ENCODE results near the gene GGN. TPM values are rescaled to one million over a fixed set of nuclear protein-coding genes. Genes with fewer than 3 reads are reported as not detected.
"Not testable (repeated sequence)": the region's sequence is repeated elsewhere in the genome, so short reads cannot be mapped to it uniquely, and the experiment has no call there.

Gene GGN
- total RNA-seq, 1 donor from 2014 or later = 1.0 TPM

GRCh38 chr19:38362946-38363688 is 24.7 kb downstream of the GGN start:
- DNase-seq (ENCODE audit: low spot score) = not testable (repeated sequence)

DNA sequence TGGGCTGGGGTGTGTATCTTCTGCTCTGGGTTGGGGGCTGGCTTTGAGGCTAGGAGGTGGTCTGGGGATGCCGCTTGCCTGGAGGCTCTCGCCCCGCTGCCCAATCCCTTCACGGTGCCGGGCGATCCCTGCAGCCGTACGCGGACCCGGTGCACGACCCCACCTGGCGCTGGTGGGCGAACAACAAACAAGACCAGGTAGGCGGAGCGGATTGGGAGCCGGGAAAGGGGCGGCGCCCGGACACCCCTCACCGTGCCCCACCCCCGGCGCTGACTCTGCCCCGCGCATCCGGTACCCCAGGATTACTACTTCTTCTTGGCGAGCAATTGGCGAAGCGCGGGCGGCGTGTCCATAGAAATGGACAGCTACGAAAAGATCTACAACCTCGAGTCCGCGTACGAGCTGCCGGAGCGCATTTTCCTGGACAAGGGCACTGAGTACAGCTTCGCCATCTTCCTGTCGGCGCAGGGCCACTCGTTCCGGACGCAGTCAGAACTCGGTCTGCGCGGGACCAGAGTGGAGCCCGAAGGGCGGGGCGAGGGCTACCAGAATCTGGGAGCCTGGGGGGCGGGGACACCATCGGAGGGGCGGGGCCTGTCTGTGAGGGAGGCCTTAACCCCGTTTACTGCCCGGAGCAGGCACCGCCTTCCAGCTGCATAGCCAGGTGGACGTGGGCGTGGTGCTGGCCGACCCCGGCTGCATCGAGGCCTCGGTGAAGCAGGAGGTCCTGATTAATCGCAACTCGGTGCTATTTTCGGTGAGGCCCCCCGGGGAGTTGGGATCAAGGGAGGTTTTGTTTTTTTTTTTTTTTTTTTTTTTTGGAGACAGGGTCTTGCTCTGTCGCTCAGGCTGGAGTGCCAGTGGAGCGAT is 25.5 kb downstream of the GGN start:
- DNase-seq (ENCODE audit: low spot score) = peak; percentile 91

GRCh38 chr19:38361633-38362075 is 26.2 kb downstream of the GGN start:
- peak; percentile 91 for DNase-seq (ENCODE audit: low spot score)

DNA sequence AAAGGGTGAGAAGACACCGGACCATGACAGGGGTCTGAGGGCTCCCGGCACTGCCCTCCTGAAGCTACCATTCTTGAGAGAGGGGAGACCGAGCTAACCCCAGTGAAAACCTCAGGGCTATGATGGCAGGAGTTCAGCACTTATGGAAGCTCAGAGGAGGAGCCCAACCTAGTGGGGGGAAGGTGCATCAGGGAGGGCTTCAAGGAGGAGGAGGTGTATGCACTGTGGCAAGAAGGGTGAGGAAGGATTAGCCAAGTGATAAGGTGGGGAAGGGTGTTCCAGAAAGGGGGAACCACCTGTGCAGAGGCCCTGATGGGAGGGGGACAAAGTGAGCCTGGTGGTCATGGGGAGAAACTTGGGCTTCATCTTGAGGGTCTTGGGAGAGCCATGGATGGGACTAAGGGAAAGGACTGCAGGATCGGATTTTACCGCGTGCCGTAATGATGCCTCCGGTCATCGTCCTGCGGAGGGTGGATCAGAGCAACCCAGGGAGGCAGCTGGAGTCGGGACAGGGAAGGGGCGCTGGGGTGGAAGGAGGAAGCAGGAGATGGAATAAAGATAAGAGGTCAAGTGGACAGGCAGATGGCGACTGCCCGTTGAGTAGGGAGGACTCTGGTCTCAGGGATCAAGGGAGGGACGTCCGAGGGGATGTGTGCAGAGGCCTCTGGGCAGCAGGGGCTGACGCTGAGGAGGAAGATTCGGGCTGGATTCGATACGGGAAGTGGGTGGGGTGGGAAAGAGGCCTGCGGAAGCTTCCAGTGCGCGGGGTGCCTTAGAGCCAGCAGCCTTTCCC is 26.8 kb downstream of the GGN start:
- DNase-seq (ENCODE audit: low spot score) = no peak

DNA sequence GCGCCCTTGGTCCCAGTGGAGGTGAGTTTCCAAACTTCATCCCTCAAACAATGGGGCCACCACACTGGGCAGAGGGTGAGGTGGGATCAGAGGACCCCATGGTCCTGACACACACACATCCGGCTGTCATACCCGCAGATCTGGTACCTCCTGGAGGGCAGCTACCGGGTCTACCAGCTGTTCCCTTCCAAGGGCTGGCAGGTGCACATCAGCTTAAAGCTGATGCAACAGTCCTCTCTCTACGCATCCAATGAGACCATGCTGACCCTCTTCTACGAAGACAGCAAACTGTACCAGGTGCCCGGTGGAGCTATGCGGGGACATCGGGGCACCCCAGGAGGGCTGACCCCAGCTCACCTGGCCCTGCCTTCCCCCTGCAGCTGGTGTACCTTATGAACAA is 27.5 kb downstream of the GGN start:
- DNase-seq (ENCODE audit: low spot score) = no peak

GRCh38 chr19:38359242-38360021 is 28.4 kb downstream of the GGN start:
- no peak for DNase-seq (ENCODE audit: low spot score)

- DNase-seq (ENCODE audit: low spot score) = no peak
These were observed 29.8 kb downstream of the GGN start for GRCh38 chr19:38358071-38358470.

DNA sequence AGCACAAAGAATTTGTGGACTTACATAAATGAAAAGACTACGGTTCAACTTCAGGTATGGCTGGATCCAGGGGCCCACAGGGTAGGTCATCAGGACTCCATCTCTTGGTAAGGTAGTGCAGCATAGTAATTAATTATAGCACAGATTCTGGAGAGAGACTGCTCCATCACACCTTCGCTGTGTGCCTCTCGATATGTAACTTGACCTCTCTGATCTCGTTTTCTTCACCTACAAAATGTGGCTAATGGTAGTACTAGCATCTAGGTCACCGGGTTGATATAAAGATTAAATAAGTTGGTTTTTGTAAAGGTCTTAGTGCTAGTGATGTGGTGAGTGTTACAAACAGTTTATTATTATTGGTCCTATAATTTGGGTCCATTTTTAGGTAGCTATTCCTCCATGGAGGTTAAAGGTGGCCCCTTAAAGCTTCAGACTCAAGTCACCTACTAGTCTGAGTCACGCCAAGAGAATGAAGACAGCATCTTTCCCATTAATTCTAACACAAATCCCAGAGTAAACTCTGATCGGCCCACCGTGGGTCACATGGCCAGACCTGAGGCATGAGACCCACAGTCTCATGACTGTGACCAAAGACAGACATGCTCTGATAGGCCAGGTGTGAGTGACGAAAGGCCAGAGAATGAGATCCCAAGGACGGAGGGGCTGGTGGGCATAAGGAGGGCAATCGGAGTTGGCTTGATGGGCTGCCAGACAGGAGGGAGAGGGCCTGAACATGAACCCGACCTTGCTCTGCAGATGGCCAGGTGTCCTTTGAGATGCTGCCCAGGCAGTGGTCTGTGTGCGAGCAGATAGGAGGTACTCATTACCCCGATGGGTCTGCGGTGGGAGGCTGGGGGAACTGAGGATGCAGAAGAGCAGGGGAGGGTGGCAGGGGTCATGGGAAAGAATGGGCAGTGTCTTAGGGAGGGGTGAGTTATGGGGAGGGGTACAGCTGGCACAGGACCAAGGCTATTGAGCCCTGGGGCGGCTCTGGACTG is 31.8 kb downstream of the GGN start:
- no peak for DNase-seq (ENCODE audit: low spot score)

DNA sequence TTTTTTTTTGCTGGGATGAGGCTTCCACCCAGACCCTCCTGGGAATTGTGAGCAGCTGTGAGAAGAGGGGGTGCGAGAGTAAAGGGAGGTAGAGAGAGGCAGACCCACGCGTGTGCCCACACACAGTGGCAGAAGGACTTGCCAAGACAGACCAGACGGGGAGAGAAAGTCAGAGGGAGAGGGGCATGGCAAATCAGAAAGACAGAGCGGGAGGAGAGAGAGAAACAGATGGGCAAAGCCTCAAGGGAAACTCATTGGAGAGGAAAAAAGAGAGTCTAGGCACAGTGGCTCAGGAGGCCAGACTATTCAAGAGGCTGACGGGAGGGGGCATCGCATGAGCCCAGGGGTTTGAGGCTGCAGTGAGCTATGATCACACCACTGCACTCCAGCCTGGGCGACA is 35.2 kb downstream of the GGN start:
- DNase-seq (ENCODE audit: low spot score) = no peak

DNA sequence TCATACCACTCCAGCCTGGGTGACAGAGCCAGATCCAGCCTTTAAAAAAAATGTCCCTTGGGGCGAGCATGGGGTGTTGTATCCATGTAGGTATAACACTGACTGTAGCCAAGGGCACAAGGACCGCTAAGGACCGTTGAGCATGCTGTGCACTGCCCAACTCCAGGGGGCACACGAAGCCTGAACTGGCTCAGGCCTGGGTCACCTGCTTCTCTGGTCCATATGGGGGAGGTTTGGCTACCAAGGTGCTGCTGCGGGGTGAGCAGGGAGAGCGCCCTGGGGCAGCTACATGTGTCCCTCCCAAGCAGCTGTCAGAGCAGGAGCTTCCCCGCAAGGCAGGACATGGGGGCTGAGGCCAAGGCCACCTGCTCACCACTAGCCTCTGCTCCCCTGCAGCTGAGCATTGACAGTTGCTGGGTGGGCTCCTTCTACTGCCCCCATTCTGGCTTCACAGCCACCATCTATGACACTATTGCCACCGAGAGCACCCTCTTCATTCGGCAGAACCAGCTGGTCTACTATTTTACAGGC is 35.9 kb downstream of the GGN start:
- DNase-seq (ENCODE audit: low spot score) = no peak

- no peak for DNase-seq (ENCODE audit: low spot score)
These were observed 37.0 kb downstream of the GGN start for GRCh38 chr19:38350883-38351282.

DNA sequence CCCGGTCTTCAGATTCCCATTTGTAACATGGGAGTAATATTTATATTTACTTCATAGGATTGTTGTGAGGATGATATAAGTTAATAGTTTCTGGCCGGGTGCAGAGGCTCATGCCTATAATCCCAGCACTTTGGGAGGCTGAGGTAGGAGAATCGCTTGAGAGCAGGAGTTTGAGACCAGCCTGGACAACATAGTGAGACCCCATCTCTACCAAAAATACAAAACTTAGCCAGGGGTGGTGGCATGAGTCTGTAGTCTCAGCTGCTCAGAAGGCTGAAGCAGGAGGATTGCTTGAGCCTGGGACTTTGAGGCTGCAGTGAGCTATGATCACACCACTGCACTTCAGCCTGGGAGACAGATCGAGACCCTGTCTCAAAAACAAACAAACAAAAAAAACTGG is 41.0 kb downstream of the GGN start:
- DNase-seq (ENCODE audit: low spot score) = no peak

DNA sequence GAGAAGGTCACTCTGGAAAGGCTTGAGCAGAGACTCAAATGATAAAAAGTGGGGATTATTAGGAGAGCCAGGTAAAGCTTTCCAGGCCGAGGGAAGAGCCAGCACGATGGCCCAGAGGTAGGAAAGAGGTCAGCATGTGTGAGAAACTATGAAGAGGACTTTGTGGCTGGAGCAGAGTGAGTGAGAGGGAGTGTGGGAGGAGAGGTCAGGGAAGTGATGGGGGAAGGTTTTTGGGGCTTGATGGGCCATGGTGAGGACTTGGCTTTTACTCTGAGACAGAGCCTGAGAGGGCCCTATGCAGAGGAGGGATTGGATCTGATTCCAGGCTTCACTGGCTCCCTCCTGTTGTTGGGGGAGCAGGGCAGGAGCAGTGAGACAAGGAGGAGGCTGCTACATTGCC is 46.9 kb downstream of the GGN start:
- no peak for DNase-seq (ENCODE audit: low spot score)

DNA sequence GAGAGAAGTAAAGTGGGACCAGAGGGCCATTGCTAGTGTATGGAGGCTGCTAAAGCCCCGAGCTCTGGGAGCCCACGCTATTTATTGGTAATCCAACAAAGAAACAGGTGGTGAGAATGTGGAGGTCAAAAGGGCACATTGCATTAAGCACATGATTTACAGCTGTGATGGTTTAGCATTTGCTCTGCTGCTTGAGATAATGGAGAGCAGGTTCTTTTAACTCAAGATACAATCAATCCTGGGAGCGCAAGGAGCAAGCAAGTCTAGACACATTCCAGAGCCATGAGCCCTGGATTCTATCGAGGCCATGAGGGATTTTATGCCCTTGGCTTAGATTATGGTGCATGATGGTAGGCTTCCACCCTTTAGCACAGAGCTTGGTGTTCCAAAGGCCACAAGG is 48.8 kb downstream of the GGN start:
- DNase-seq (ENCODE audit: low spot score) = not testable (repeated sequence)

DNA sequence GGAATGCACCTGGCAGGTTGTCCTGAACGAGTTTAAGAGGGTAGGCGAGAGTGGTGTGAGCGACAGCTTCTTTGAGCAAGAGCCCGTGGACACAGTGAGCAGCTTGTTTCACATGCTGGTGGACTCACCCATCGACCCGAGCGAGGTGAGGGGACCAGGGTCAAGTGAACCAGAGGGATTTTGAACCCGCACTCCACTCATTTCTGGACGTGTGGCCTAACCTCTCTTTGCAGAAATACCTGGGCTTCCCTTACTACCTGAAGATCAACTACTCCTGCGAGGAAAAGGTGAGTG is 50.5 kb downstream of the GGN start:
- DNase-seq (ENCODE audit: low spot score) = no peak

GRCh38 chr19:38336638-38337359 is 51.0 kb downstream of the GGN start:
- DNase-seq (ENCODE audit: low spot score) = peak; percentile 98

DNA sequence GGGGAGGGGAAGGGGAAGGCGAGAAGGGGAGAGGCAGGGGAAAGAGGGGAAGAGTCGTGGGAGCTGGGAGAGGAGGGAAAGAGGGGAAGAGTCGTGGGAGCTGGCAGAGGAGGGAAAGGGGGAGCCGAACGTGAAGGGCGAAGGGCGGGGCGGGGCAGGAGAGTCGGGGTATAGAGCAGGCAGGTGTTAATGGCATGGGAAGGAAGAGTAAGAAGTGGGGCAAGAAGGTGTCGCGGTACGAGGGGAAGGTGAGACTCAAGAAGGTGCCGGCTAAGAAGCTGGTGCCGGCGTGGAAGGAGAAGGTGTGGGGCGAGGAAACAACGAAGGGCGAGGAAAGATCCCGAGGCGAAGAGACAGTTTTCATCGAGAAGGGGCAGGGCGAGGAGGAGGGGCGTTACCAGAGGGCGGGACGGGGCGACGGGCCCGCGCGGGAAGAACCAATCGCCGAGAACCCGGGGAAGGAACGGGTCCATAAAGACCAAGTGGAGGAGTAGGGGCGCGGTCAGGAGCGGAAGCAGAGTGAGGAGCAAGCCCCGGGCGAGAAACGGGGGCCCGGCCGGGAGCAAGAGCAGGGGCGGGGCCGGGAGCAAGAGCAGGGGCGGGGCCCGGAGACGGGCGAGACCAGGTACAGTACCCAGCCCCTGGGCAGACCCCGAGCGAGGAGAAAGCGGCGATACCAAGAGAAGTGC is 51.7 kb downstream of the GGN start:
- peak; percentile 97 for DNase-seq (ENCODE audit: low spot score)
